ENCODE results near the gene EXOC4.

GRCh38 chr7:133836666-133837065 is 583.8 kb downstream of the EXOC4 start:
- TF ChIP-seq BCL6B (tag by site-specific recombination; IDR thresholded peaks at IDR 0.05) = no peak
- no peak for TF ChIP-seq CTCF (tag by site-specific recombination; IDR thresholded peaks at IDR 0.05)
- TF ChIP-seq YY1 (tag by site-specific recombination; IDR thresholded peaks at IDR 0.05) = no peak
- TF ChIP-seq ZBTB1 (tag by site-specific recombination; IDR thresholded peaks at IDR 0.05) = no peak
- TF ChIP-seq ZBTB7A (tag by site-specific recombination; IDR thresholded peaks at IDR 0.05; ENCODE audit: low read depth) = no peak
- TF ChIP-seq ZNF362 (tag by site-specific recombination; IDR thresholded peaks at IDR 0.05) = no peak
- TF ChIP-seq ZNF623 (tag by site-specific recombination; IDR thresholded peaks at IDR 0.05) = no peak
- TF ChIP-seq ZNF24 (tag by site-specific recombination; IDR thresholded peaks at IDR 0.05) = no peak
- TF ChIP-seq ZBTB17 (tag by site-specific recombination; IDR thresholded peaks at IDR 0.05) = no peak
- TF ChIP-seq ZXDB (tag by site-specific recombination; IDR thresholded peaks at IDR 0.05) = no peak
- TF ChIP-seq ZEB2 (tag by site-specific recombination; IDR thresholded peaks at IDR 0.05) = no peak
- TF ChIP-seq ZFP37 (tag by site-specific recombination; IDR thresholded peaks at IDR 0.05) = no peak
